HG03025 (cell line): ENCODE data around the gene STUM.
A peak's percentile ranks its signal among the peaks of the same experiment; 100 is the strongest.

Experiments
- ATAC-seq: cut with Tn5 transposase; IDR thresholded peaks from one replicate; pipeline ENCODE4 v1.9.1; 2021; ENCODE audit warnings: mild to moderate bottlenecking, moderate library complexity; ENCODE audit not compliant: unreplicated experiment, low FRiP score

The STUM gene

DNA sequence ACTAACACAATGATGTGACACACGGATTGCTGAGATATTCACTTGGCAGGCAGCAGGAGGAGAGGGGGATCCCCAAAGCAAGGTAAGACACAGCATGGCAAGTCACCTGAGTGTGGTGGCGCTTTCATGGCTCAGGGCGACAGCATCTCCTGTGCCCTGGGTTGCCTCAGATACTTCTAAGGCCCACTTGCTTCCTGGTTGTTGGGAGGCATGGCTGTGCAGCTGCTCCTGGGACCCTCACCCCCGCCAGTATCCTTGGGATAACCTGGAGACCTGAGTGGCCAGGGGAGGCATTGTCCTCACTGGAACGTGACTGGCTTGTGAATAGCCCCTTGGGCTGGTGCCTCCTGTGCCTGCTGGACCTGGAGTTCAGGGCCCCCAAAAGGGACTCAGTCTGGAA is 69.8 kb downstream of the STUM start:
- no peak for ATAC-seq

- no peak for ATAC-seq
Observed at GRCh38 chr1:226619031-226619430, 70.5 kb downstream of the STUM start.

DNA sequence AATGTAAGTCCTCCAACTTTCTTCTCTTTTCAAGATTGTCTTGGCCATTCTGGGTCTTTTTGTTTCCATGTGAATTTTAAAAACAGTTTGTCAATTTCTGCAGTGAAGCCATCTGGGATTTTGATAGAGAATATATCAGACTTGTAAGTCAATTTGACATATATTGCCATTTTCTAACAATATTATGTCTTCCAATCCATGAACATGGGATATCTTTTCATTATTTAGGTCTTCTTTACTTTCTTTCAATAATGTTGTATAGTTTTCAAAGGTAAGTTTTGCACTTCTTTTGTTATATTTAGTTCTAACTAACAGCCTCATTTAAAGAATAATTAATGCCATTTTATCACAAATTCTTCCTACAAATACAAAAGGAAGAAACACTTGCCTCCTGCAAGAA is 73.4 kb downstream of the STUM start:
- ATAC-seq = no peak

DNA sequence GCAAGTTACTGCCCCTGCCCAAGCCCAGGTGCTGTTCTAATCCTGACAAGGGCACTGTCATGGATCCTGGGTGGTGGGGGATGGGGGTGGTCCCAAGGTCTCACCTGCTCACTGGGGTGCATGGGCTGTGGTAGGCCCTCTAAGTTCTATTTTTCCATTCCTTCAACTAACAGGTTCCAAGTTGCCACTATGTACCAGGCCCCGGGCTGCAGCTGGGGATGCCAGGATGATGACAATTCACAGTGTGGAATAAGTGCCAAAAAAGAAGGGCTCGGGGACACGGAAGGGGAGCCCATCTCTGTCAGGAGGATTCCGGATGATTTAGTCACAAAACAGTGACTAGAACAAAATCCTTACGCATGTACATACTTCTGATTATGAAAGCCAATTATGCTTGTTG is 76.0 kb downstream of the STUM start:
- ATAC-seq = no peak

- ATAC-seq = no peak
Observed at GRCh38 chr1:226625326-226625725, 76.8 kb downstream of the STUM start.

DNA sequence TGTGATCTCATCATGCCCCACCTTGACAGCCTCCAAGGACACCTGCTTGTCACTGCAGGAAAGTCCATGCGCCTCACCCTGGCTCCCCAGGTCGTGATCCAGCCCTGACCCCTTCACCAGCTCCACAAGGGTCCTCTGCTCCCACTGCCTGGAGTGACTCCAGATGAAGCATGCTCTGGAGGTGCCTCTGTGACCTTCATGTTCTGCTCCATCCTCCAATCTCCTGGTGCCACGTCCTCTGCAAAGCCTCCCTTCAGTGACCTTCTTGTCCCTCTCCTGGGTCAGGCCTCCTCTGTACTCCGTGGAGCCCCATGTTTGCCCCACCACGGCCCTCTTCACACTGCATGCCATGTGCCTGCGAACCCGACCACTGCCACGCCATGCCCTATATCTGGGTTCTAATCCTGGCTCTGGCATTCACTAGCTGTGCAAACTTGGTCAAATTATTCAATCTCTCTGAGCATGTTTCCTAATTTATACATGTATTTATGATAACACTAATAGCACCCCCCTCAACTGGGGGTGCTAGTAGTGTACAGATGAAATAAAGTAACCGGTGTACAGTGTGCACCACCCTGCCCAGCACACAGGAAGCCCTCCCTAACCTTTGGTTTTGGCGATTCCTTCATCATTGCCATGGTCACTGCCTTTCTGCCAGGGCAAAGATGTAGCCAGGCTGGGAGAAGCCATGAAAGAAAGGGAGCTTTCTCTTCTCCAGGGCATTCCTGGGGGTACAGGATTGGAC is 77.4 kb downstream of the STUM start:
- ATAC-seq = peak; percentile 28

DNA sequence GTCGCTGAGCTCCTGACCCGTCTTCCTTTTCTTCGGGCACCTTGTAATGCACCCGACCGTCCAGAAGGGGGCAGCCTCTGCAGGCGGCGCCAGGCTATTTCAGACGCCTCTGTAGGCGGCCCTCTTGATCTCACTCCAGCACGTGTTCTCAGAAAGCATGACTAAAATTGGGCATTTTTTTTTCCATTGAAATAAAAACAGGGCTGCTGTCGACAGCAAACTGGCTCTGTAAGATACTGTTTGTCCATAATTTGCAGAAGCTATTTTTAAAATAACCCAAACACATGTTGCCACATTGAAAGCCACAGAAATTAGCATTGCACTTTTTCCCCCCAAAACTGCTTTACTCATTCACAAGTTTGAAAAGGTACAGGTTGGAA is 78.0 kb downstream of the STUM start:
- ATAC-seq = peak; percentile 82

DNA sequence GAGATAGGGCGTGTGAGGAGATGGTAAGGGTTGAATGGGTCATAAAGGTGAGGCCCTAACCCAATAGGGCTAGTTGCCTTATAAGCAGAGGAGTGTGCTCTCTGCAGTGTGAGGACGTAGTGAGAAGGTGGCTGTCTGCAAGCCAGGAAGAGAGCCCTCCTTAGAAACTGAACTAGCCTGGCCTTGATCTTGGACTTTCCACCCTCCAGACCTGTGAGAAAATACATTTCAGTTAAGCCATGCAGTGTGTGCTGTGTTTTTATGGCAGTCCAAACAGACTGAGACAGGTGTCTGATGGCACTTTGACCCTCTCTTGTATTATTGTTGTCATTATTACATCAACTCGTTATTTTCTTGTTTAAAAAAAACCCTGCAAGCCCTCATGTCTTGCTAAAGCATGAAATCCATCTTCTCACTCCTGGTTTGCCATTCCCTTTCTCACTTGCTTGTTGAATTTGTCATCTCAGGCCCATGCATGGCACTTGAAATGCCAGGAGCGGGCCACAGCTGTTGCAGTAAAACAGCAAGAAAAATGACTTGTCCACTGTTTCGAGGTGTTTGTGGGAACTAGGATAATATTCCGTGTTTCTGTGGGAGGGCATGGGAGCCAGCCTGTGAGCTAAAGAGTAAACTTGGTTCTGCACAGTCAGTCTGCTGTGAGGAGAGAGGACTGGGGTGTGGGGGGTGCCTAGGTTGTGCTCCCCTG is 78.6 kb downstream of the STUM start:
- ATAC-seq = no peak

DNA sequence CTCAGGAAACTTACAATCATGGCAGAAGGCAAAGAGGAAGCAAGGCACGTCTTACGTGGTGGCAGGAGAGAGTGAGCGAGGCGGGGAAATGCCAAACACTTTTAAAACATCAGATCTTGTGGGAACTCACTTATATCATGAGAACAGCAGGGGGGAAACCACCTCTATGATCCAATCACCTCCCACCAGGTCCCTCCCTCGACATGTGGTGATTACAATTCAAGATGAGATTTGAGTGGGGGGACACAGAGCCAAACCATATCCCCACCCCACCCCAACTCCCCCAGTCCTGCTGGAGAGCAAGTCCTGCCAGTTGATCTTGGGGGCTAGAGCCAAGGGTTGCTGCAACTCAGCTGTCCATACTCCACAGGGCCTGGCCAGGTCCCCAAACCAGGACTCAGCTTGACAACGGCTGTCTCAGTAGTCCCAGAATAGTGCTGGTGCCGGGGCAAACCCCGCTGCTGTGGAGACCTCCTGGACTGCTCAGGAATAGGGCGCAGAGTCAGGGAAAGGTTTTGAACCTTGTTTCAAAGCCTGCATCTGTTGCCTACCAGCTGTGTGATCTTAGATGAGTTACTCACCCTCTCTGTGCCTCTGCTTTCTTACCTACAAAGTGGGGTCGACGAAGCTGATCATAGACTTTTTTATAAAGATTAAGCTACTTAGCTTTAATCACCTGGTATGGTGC is 79.5 kb downstream of the STUM start:
- ATAC-seq = no peak

DNA sequence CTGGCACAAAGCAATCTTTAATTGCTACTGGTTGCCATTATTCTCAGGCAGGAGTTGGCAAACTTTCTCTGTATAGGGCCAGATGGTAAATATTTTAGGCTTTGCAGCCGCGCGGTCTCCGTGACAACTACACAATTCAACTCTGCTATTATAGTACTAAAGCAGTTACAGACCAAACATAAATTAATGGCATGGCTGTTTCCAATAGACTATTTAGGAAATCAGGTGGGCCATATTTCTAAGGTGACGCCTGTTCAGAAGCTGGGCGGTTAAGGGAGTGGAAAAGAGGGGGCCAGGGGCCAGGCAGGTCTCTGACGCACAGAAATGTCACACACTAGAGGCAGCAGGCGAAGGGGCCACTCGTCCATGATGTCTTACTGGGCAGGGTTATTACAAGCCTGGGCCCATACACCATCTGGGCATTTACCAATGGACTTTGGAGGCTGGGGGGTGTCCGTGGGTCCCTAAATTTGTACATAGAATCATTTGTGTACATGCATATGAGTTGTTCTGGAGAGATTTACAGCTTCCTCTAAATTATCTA is 80.1 kb downstream of the STUM start:
- ATAC-seq = no peak

GRCh38 chr1:226629210-226629895 is 80.8 kb downstream of the STUM start:
- no peak for ATAC-seq

DNA sequence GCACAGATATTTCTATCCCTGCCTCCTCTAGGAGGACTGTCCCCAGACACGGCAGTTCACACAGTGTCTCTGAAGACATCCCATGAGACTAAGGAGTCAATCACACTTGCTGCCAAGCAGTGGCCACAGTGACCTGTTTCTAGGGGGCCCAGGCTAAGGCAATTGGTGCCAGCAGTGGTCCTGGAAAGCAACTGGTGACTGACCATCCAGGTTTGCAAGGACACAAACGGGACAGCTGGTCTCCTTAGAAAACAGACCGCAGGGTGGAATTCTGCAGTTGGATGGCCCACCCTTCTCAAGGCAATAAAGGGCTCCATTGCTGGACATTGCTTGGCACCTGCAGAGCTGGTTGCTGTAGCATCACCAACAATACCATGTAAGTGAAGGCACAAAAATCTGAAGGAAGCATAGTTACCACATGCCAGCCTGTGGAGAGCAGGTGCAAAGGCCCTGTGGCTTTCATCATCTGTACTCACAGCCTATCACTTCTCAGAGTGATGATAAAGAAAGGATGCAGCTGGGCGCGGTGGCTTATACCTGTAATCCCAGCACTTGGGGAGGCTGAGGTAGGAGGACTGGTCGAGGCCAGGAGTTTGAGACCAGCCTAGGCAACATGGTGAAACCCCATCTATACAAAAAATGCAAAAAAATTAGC is 81.5 kb downstream of the STUM start:
- ATAC-seq = no peak

GRCh38 chr1:226630592-226630991 is 82.0 kb downstream of the STUM start:
- ATAC-seq = no peak

DNA sequence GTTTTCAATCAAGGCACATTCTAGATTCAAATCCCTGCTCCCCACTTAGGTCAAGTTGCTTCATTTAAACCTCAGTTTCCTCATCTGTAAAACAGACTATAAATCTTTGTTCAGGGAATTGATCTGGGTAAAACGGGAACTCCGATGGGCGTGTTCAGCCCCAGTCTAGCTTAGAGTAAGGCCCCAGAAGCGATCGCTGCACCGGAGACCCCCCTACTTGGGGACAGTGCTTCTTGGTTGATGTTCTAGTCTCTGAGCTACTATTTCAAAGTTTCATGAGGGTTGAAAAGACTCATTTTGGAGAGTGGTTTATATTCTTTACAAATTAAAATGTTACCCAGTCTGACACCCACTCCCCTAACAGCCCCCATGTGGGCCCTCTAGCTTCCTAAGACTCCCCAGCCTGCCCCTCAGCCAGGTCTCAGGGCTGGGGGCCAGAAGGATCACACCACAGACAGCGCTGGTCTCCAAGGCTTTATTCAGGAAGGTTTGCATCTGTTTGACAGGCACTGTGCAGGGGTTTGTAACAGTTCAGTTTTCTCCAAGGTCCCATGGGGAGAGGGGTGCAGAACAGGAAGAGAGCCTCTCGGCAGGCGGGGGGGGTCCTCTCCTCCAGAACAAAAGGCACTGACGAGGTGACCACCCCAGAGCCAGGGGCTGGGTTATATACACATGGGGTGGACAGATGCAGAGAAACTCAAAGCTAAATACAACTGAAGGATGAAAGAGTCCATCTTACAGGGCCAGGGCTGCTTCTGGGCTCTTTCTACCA is 82.9 kb downstream of the STUM start:
- ATAC-seq = no peak

DNA sequence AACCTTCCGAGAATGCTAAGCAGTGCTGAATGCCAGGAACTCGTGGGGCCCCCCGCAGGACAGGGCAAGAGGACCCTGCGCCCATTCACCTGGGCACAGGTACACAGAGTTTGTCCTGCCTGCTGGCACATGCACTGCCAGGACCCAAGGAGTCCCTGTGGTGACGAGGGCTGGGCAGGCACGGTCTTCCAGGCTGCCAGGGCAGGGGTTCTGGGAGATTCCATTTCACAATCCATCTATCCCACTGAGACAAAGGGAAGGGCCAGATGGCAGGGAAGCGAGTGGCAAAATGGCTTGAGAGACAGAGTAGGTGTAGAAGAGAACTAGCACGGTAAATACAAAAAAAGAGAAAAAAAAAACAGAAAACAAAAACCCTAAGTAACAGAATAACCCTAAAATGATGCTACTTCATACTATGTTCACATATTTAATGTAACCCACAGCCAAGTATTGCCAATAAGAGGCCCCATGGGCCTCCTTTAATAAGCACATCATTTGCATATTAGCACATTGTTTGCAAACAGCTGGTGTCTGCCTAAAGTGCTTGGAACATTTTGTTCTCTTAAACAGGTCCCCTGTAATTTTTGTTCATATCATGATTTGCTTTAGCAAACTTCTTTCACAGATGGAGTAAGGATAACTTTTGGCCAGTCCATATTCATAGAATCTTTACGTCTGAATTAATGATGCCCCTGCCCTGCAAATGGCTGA is 83.8 kb downstream of the STUM start:
- no peak for ATAC-seq

DNA sequence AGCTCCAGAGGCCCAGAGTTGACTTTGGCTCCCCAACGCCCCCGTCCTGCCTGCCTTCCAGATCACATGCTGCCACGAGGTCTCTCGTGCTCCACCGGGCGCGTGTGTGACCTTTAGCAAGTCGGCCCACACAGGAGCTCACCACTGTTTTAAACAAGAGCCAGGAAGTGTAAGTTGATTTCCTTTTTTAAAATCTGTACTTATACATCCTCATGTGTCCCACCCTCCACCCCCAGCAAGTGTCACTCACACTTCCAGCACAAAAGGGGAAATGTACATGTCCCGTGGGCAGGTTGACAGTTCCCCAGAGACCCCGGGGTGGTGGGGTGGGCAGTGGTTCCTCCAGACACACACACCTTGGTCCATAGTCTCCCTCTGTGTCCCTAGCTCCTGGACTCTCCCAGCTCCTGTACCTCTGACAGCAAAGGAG is 84.4 kb downstream of the STUM start:
- ATAC-seq = no peak

DNA sequence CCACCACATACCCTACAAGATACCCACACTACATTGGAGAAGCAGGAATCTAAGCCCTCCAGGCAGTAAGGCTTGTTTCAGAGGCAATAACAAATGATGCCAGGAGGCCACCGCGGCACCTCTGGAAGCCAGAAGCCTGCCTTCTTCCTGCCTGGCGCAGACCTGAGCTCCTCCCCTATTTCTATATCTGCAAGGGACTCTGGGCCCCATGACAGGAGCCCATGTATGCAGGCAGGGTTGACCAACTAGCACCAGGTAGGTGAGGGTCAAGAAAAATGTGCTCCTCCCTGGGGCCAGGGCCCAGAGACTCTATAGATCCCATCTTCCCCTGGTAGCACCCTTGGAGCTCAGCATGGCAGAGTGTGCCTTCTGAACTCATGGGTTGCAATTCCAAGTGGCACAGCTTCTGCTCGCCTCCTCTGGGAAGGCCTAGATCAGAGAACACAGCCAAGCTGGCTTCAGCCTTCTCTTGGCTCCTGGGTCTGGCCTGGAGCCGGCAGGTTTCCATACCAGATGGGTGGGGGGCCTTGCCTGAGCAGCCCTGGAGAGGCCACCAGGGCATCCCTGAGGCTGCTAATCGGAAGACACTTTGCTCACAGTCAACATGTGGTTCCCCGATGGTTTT is 85.1 kb downstream of the STUM start:
- no peak for ATAC-seq

DNA sequence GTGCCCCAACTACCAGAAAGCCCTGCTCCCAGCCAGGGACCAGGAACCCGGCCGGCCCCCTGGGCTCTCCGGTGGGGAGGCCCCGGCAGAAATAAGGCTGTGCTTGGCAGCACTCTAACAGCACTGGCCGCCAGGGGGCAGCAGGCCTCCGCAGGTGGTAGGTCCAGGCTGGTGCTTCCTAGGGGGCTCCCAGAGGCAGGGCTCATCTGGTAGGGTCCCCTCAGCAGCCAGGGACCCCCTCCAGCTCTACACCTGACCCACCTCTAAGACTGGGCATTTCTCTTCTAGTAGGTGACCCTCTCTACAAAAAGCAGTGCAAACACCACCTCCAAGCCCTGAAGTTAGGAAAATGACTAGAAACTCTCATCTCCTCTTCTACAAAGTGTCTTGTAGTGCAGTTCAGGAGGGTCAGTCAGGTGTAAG is 85.6 kb downstream of the STUM start:
- ATAC-seq = no peak
